A549 treated with DMSO at 1 μM for 4 hours (cell line): Measurements from ENCODE around the gene ST8SIA6. TPM values are rescaled to one million over a fixed set of nuclear protein-coding genes. Genes with fewer than 3 reads are reported as not detected.

Source experiments
- total RNA-seq: library from RNA; stranded (reverse); fragments of 200-300 nt; extraction: Qiagen RNA extraction; gene quantifications from 5 replicates; pipeline ENCODE4 v1.2.3, GENCODE V29; 2022; ENCODE audit warnings: low read depth

ST8SIA6 gene, protein sequence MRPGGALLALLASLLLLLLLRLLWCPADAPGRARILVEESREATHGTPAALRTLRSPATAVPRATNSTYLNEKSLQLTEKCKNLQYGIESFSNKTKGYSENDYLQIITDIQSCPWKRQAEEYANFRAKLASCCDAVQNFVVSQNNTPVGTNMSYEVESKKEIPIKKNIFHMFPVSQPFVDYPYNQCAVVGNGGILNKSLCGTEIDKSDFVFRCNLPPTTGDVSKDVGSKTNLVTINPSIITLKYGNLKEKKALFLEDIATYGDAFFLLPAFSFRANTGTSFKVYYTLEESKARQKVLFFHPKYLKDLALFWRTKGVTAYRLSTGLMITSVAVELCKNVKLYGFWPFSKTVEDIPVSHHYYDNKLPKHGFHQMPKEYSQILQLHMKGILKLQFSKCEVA
- total RNA-seq = 0.09 to 0.19 TPM (median 0.13 TPM) in 5 replicates

DNA sequence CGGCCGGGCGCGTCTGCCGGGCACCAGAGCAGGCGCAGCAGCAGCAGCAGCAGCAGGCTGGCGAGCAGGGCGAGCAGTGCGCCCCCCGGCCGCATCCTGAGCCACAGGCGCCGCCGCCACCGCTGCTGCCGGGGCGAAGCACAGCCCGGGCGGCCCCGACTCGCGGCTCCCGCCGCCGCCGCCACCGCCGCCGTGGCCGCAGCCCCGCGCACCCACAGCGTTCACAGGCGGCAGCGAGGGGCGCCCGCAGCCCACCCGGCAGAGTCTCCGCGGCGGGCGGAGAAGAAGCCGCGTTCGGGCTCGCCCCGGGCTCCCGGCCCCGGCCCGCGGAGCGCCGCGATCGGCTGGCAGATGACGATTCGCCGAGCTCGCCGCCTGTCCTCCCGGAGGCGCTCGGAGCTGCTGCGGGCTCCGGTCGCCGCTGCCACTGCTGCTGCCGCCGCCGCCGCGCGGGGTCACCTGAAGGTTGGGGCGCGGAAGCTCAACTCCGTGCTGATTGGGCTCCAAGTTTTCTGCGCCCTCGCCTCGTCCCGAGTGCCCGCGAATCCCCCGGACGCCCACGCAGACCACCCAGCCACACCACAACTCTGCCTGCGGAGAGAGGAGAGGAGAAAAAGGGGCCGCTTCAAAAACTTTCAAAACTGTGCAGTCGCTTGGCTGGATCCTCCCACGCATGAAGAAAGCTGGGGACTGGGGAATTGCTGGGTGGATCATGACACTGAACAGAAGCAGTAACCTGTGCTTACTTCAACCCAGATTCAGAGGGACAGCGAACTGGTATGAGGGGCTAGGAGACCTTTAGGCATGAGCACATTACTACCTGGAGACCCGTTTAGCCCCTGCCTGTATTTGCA is at the start of gene ST8SIA6:
Gene ST8SIA6 (minus strand): TSS at position 435 of the 854 bp plus-strand sequence. CDS start 340 bp downstream, at position 95.

Other genes starting within 250 kb of the ST8SIA6 start
- 1,643 to 1,990 TPM (median 1,863 TPM) in 5 replicates for gene VIM, start 226.4 kb downstream of the ST8SIA6 start, total RNA-seq
- gene HACD1, start 162.8 kb upstream of the ST8SIA6 start, total RNA-seq = 32.1 to 69.7 TPM (median 58.0 TPM) in 5 replicates
- gene STAM, start 189.6 kb upstream of the ST8SIA6 start, total RNA-seq = 28.0 to 31.6 TPM (median 29.8 TPM) in 5 replicates